ENCODE data around the gene CRACR2A. TPM values are rescaled to one million over a fixed set of nuclear protein-coding genes. Genes with fewer than 3 reads are reported as not detected.
A peak's percentile ranks its signal among the peaks of the same experiment; 100 is the strongest.

Gene CRACR2A
- total RNA-seq, 1 experiment from 2014 or later = 9.5 TPM

- Histone ChIP-seq H3K9me3 (no peaks in the 10 kb centered on the region), H3K36me3 (no peaks in the 10 kb centered on the region), H3K27me3 (no peaks in the 10 kb centered on the region), H3K4me3 (no peak overlapping the region)
- no peak for DNase-seq
These were observed 7.0 kb upstream of the CRACR2A start for GRCh38 chr12:3759878-3760277.

GRCh38 chr12:3757261-3757660 is 4.4 kb upstream of the CRACR2A start:
- no peaks in the 10 kb centered on the region for H3K27me3 ChIP-seq
- H3K36me3 ChIP-seq = no peaks in the 10 kb centered on the region
- no peaks in the 10 kb centered on the region for H3K9me3 ChIP-seq
- DNase-seq = no peak
- no peak overlapping the region for H3K4me3 ChIP-seq

GRCh38 chr12:3755898-3756297 is 3.0 kb upstream of the CRACR2A start:
- Histone ChIP-seq H3K36me3 (no peaks in the 10 kb centered on the region), H3K27me3 (no peaks in the 10 kb centered on the region), H3K9me3 (no peaks in the 10 kb centered on the region), H3K4me3 (no peak overlapping the region)
- DNase-seq = no peak

- Histone ChIP-seq H3K4me3 (peak overlapping the region; percentile 65), H3K36me3 (no peaks in the 10 kb centered on the region), H3K27me3 (no peaks in the 10 kb centered on the region), H3K9me3 (no peaks in the 10 kb centered on the region)
- peak; percentile 33 for DNase-seq
These were observed 805 bp upstream of the CRACR2A start for GRCh38 chr12:3753544-3754284.

GRCh38 chr12:3752096-3752709 is 706 bp downstream of the CRACR2A start:
- no peaks in the 10 kb centered on the region for H3K36me3 ChIP-seq
- peak; percentile 75 for DNase-seq
- peak overlapping the region; percentile 65 for H3K4me3 ChIP-seq
- H3K9me3 ChIP-seq = no peaks in the 10 kb centered on the region
- H3K27me3 ChIP-seq = no peaks in the 10 kb centered on the region

- Histone ChIP-seq H3K4me3 (peak overlapping the region; percentile 65), H3K9me3 (no peaks in the 10 kb centered on the region), H3K27me3 (no peaks in the 10 kb centered on the region), H3K36me3 (no peaks in the 10 kb centered on the region)
- DNase-seq = no peak
These were observed 1.5 kb downstream of the CRACR2A start for GRCh38 chr12:3751151-3752095.

- no peak overlapping the region for H3K4me3 ChIP-seq
These were observed 2.3 kb downstream of the CRACR2A start for GRCh38 chr12:3750616-3751015.

GRCh38 chr12:3748620-3749019 is 4.3 kb downstream of the CRACR2A start:
- no peaks in the 10 kb centered on the region for H3K27me3 ChIP-seq
- no peaks in the 10 kb centered on the region for H3K36me3 ChIP-seq
- no peaks in the 10 kb centered on the region for H3K9me3 ChIP-seq
- no peak overlapping the region for H3K4me3 ChIP-seq
- no peak for DNase-seq

More at GRCh38 chr12:3750616-3751015, 2.3 kb downstream of the CRACR2A start:
- Histone ChIP-seq H3K9me3 (no peaks in the 10 kb centered on the region), H3K36me3 (no peaks in the 10 kb centered on the region), H3K27me3 (no peaks in the 10 kb centered on the region)
- no peak for DNase-seq

GRCh38 chr12:3747976-3748619 is 4.8 kb downstream of the CRACR2A start:
- DNase-seq = no peak
- Histone ChIP-seq H3K27me3 (no peaks in the 10 kb centered on the region), H3K9me3 (no peaks in the 10 kb centered on the region), H3K36me3 (no peaks in the 10 kb centered on the region), H3K4me3 (no peak overlapping the region)

- DNase-seq = no peak
- Histone ChIP-seq H3K9me3 (no peaks in the 10 kb centered on the region), H3K36me3 (0 out of 2 replicates have a peak, but pooled peaks cover 2% of the 10 kb centered on the region), H3K27me3 (no peaks in the 10 kb centered on the region), H3K4me3 (no peak overlapping the region)
These were observed 5.4 kb downstream of the CRACR2A start for GRCh38 chr12:3747543-3747942.

GRCh38 chr12:3746758-3747157 is 6.2 kb downstream of the CRACR2A start:
- no peaks in the 10 kb centered on the region for H3K9me3 ChIP-seq
- no peak for DNase-seq
- H3K4me3 ChIP-seq = no peak overlapping the region
- H3K27me3 ChIP-seq = no peaks in the 10 kb centered on the region
- 0 out of 2 replicates have a peak, but pooled peaks cover 2% of the 10 kb centered on the region for H3K36me3 ChIP-seq

- 0 out of 2 replicates have a peak, but pooled peaks cover 2% of the 10 kb centered on the region for H3K36me3 ChIP-seq
- no peaks in the 10 kb centered on the region for H3K27me3 ChIP-seq
- no peak for DNase-seq
- H3K9me3 ChIP-seq = no peaks in the 10 kb centered on the region
- H3K4me3 ChIP-seq = no peak overlapping the region
These were observed 7.8 kb downstream of the CRACR2A start for GRCh38 chr12:3745152-3745551.

GRCh38 chr12:3744229-3744901 is 8.5 kb downstream of the CRACR2A start:
- DNase-seq = no peak
- no peaks in the 10 kb centered on the region for H3K9me3 ChIP-seq
- no peaks in the 10 kb centered on the region for H3K27me3 ChIP-seq
- H3K4me3 ChIP-seq = no peak overlapping the region
- H3K36me3 ChIP-seq = 0 out of 2 replicates have a peak, but pooled peaks cover 2% of the 10 kb centered on the region

GRCh38 chr12:3743803-3744202 is 9.1 kb downstream of the CRACR2A start:
- Histone ChIP-seq H3K36me3 (0 out of 2 replicates have a peak, but pooled peaks cover 2% of the 10 kb centered on the region), H3K27me3 (no peaks in the 10 kb centered on the region), H3K4me3 (no peak overlapping the region), H3K9me3 (no peaks in the 10 kb centered on the region)
- DNase-seq = no peak

- Histone ChIP-seq H3K4me3 (no peak overlapping the region), H3K27me3 (no peaks in the 10 kb centered on the region), H3K36me3 (0 out of 2 replicates have a peak, but pooled peaks cover 2% of the 10 kb centered on the region), H3K9me3 (no peaks in the 10 kb centered on the region)
- DNase-seq = no peak
These were observed 10.8 kb downstream of the CRACR2A start for GRCh38 chr12:3741882-3742672.
